Body of pancreas (tissue), 4 donors: ENCODE data around the gene CCDC33.

Experiments
- CTCF ChIP-seq, 7 experiments: fragments of 450-650 bp in 4 of 7; fragments of 200-600 bp in 3 of 7; sonication (generic) in 3 of 7; IDR thresholded peaks; one replicate each; pipeline ENCODE4 v1.5.1; 2016 to 2019; ENCODE audit warnings: antibody characterized with exemption in 7 of 7
- POLR2A ChIP-seq, 3 donors: fragments of 450-650 bp; IDR thresholded peaks; one replicate each; pipeline ENCODE4 v1.6.1; 2016; ENCODE audit warnings: antibody characterized with exemption in 3 of 3, mild to moderate bottlenecking in 2 of 3

GRCh38 chr15:74263466-74263865, 27.3 kb downstream of the CCDC33 start:
- no peak for TF ChIP-seq POLR2A (IDR thresholded peaks at IDR 0.05)
- no peak for TF ChIP-seq CTCF (IDR thresholded peaks at IDR 0.05)
